Activated CD4-positive, CD25-positive, alpha-beta regulatory T cell treated with anti-CD3 and anti-CD28 coated beads, Interleukin-2, amount 50 U/mL, for 24 hours (primary cell): ENCODE results near the gene TTN.

Source experiments
- ATAC-seq, 2 donors: fragments of 150-1000 bp; cut with Tn5 transposase; one replicate each; pipeline ENCODE4 v1.10.0; 2021; ENCODE audit warnings: mild to moderate bottlenecking in 1 of 2, moderate library complexity in 1 of 2

Gene TTN

GRCh38 chr2:178480227-178481181 lies 326.7 kb downstream of the TTN start, which contains the start of gene PLEKHA3:
PLEKHA3 (plus strand) TSS chr2:178480457; CDS start chr2:178480870, 413 bp downstream.
- peak; percentile 67 to 70 for ATAC-seq

- ATAC-seq: no peak
Measured at GRCh38 chr2:178479758-178480226, 327.4 kb downstream of the TTN start.

- ATAC-seq: no peak
Measured at GRCh38 chr2:178479275-178479616, 328.0 kb downstream of the TTN start.

- peak; percentile 77 to 78 for ATAC-seq
Measured at GRCh38 chr2:178478439-178479274, 328.6 kb downstream of the TTN start, which contains the start of gene FKBP7. FKBP7 (minus strand) TSS chr2:178478600; CDS start chr2:178478499, 101 bp downstream.

GRCh38 chr2:178478130-178478438 lies 329.1 kb downstream of the TTN start:
- no peak for ATAC-seq

- no peak for ATAC-seq
Measured at GRCh38 chr2:178477443-178478129, 329.6 kb downstream of the TTN start.

GRCh38 chr2:178476477-178476876 lies 330.7 kb downstream of the TTN start:
- ATAC-seq: no peak
